Endometrial microvascular endothelial cells (primary cell): ENCODE measurements around the gene ASIC4. TPM values are rescaled to one million over a fixed set of nuclear protein-coding genes. Genes with fewer than 3 reads are reported as not detected.

Experiments used
- in situ Hi-C: cut with HindIII; loops from 2 replicates; pipeline ENCODE4 v1.10.0; 2017; ENCODE audit warnings: low sequenced_read_pairs, low pct_unique_long_range_greater_than_20kb; ENCODE audit errors: inconsistent ontology term
- total RNA-seq: library from RNA; depleted of rRNA; stranded (reverse); fragments of >200 nt; gene quantifications from one replicate; pipeline ENCODE4 v1.2.3, GENCODE V29; 2015; ENCODE audit errors: inconsistent ontology term

The ASIC4 gene
- total RNA-seq, 1 donor from 2014 or later: not detected

- in situ Hi-C loops: no loop called here
Observed at GRCh38 chr2:219557791-219558785, 43.8 kb downstream of the ASIC4 start.

GRCh38 chr2:219559156-219559915 is 45.1 kb downstream of the ASIC4 start:
- in situ Hi-C loops: no loop called here

- in situ Hi-C loops: no loop called here
Observed at GRCh38 chr2:219560037-219560892, 46.0 kb downstream of the ASIC4 start.

- in situ Hi-C loops: no loop called here
Observed at GRCh38 chr2:219560893-219561178, 46.6 kb downstream of the ASIC4 start.

GRCh38 chr2:219561179-219562048 is 47.1 kb downstream of the ASIC4 start:
- in situ Hi-C loops: no loop called here

- in situ Hi-C loops: no loop called here
Observed at GRCh38 chr2:219562049-219563020, 48.1 kb downstream of the ASIC4 start.

- in situ Hi-C loops: no loop called here
Observed at GRCh38 chr2:219563271-219563928, 49.1 kb downstream of the ASIC4 start.

GRCh38 chr2:219565130-219566080 is 51.1 kb downstream of the ASIC4 start:
- in situ Hi-C loops: no loop called here

GRCh38 chr2:219566640-219567039 is 52.4 kb downstream of the ASIC4 start:
- in situ Hi-C loops: no loop called here

GRCh38 chr2:219567131-219567530 is 52.8 kb downstream of the ASIC4 start:
- in situ Hi-C loops: no loop called here

- in situ Hi-C loops: no loop called here
Observed at GRCh38 chr2:219567791-219568361, 53.6 kb downstream of the ASIC4 start.

- in situ Hi-C loops: no loop called here
Observed at GRCh38 chr2:219569041-219569440, 54.8 kb downstream of the ASIC4 start.

GRCh38 chr2:219569635-219570034 is 55.4 kb downstream of the ASIC4 start:
- in situ Hi-C loops: no loop called here

- in situ Hi-C loops: no loop called here
Observed at GRCh38 chr2:219570194-219570923, 56.1 kb downstream of the ASIC4 start.

- in situ Hi-C loops: no loop called here
Observed at GRCh38 chr2:219570924-219571310, 56.6 kb downstream of the ASIC4 start.
